Activated naive CD8-positive, alpha-beta T cell treated with anti-CD3 and anti-CD28 coated beads, Interleukin-2, amount 50 U/mL, for 16 hours (primary cell): Measurements from ENCODE around the gene POR.

Experiments used
- DNase-seq: peaks from one replicate; pipeline ENCODE4 v3.0.0-alpha.2; 2020; ENCODE audit warnings: low read depth, low spot score

The POR gene

DNA sequence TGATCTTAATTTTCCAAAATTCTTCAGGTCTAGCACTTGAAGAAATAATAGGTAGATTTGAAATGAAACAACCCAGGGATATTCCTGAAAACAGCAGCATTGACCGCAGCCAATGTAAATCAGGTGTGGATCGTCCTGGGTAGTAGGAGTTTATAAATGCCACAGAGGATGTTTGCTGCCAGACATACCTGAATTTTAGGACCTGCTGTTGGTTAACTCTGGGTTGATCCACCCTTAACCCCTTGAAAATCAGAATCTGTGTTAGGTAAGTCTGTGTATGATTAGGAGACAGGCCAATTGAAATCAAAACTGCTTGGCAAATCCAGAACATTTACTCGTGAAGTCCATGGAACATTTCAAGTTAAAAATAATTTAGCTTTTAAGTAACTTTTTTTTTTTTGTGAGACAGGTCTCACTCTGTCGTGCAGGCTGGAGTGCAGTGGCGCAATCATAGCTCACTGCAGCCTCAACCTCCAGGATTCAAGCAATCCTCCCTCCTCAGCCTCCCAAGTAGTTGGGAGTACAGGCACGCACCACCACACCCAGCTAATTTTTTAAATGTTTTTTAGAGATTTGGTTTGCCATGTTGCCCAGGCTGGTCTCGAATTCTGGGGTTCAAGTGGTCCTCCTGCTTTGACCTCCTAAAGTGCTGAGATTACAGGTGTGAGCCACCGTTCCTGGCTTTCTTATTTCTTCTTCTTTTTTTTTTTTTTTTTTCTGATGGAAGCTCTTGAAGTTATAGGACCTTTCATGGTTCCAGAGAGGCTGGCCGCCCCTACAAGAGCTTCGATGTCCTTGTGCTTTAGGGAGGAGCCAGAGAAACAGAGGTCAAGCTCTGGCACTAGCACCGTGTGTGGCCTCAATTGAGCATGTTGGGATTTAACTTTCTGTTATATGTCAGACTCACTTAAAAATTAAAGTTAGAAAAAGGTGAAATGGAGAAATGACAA is 2.0 kb downstream of the POR start:
- no peak for DNase-seq

DNA sequence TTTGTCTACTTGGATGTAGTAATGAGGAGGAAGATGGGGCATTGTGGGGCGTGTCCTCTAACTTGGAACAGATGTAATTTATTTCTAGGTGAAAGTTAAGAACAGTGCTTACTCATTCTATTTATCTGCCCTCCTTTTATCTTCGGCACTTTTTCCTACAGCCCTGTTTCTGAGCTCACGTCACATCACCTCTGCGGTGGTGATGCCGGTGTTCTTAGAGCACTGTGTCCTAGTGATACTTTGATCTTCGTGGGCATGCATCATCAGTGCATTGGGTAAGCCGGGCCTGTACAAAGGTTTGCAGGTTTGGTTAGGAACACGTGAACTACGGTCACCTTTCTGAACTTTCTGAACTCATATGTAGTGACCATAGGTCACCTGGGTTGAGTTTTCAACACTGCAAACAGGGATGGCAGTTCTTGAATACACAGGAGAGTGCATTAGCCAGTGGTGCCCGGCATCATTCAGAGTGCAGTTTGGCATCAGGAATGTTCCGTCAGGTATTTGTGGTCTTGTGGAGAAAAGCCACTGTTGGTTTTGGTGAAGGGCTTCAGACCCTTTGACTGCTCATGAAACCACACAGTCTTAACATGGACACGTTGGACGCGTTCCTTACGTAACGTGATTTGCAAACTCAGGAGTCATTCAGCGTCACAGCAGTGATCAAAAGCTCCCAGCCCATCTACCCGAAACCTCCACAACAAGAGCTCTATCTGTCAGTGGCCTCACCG is 5.6 kb downstream of the POR start:
- no peak for DNase-seq

DNA sequence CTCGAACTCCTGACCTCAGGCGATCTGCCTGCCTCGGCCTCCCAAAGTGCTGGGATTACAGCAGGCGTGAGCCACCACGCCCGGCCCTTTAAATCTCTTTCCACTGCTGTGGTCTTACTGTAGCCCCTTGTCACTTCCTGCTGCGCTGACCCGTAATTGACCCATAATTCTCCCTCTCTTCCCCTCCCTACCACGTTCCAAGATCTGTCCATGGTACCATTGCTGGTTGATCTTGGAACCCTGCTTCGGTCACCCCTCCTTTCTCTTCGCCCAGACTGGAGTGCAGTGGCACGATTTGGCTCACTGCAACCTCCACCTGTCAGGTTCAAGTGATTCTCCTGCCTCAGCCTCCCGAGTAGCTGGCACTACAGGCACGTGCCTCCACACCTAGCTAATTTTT is 6.5 kb downstream of the POR start:
- no peak for DNase-seq

DNA sequence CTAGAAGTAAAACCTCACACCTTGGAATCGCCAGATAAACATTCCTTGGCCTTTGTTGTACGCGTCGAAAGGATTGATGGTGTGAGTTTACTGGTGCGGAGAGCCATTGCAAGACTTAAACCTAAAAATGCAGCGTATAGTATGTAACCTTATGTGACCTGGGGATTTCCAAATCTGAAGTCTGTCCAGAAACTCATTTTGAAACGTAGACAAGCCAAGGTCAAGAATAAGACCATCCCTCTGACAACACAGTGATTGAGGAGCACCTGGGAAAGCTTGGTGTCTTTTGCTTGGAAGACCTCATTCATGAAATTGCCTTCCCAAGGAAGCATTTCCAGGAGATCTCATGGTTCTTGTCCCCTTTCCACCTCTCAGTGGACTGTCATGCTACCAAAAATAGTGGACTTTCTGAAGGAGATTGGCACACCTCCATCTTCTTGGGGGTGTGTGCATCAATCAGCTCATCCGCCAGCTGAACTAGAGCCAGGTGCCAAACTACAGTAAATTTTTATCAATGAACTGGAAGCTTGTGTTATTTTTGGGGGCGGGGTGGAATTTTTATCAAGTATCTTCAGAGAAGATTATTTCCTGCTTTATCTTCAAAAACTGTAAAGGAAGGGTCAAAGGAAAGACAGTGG is 8.1 kb downstream of the POR start:
- DNase-seq = no peak

DNA sequence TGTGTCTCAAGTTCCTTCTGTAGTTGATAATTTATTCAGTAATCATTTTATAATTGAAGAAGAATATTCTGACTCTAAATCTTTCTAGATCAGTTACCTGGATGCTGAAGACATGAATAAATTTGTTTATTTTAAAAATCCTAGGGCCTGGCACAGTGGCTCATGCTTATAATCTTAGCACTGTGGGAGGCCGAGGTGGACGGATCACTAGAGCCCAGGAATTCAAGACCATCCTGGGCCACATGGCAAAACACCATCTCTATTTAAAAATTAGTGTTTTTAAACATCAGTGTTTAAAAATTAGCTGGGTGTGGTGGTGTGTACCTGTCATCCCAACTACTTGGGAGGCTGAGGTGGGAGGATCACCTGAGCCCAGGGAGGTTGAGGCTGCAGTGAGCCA is 9.3 kb downstream of the POR start:
- no peak for DNase-seq

DNA sequence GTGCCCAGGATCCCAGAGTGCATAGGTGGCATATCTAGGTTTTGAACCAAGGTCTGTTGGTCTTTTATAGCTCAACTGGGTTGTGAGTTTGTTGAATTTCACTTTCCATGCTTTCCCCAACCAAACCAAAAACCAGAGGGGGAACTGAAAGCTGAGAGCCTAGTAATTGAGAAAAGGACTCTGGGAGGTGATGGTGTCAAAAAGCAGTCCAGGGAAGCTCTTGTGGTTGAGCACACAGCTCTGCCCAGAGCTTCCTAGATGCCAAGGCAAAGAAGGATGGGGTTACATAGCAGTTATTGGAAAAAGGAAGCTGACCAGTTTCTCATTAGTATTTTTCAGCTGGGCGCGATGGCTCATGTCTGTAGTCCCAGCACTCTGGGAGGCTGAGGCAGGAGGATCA is 9.9 kb downstream of the POR start:
- no peak for DNase-seq

DNA sequence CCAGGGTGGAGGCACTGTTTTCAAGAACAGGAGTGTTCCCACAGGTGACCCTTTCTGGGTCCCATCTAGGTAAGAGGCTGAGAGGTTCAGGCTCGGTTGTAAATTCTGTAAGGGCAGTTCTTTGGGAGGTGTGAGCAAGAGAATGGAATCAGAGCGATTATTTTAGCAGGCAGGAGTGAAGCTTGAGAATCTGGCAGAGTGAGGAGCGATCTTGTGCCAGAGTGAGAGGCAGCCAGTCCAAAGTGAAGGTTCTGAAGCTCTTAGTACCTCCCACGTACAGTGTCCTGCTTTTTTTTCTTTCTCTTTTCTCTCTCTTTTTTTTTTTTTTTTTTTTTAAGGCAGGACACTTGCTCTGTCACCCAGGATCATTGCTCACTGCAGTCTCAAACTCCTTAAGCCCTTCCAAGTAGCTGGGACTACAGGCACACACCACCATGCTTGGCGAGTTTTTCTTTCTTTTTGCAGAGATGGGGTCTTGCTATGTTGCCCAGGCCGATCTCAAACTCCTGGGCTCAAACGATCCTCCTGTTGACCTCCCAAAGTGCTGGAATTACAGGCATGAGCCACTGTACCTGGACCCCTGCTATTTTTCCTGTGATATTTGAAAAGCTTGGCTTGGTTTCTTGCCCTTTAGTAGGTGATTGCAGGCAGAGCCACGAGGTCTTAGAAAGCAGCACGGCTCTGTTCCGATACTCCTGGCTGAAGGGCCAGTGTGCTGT is 10.9 kb downstream of the POR start:
- no peak for DNase-seq

DNA sequence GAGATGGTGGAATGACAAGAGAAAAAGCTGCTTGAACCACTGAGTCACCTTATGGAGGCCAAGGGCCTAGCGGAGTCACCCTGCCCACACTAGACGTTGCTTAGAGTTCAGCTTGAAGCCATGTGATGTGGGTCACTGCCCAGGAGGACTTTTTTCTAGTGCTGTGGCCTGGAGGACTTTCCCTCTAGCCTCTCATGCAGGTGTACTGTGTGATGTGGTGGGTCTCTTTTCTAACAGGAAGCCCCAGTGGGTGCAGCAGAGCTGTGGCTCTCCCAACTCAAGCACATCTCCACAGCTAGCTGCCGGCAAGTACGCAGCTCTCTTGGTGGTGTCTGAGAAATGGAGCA is 13.6 kb downstream of the POR start:
- no peak for DNase-seq

DNA sequence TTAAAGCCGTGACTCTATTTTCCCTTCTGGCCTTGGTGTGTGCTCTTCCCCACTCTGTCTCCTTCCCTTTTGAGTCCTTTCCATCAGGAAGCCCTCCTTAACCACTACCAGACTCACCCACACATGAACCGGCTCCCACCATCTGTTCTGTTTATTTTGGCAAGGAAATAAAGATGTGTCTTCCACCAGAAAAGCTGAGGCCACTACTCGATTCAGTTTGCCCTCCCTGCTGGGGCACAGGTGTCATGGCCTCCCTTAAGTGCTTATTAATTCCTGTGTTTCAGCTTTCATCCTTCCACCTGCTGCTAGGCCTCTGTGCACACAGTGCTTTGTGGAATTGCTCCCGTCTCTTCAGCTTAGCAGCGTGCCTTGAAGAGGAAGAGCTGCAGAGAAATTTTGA is 16.7 kb downstream of the POR start:
- DNase-seq = no peak

DNA sequence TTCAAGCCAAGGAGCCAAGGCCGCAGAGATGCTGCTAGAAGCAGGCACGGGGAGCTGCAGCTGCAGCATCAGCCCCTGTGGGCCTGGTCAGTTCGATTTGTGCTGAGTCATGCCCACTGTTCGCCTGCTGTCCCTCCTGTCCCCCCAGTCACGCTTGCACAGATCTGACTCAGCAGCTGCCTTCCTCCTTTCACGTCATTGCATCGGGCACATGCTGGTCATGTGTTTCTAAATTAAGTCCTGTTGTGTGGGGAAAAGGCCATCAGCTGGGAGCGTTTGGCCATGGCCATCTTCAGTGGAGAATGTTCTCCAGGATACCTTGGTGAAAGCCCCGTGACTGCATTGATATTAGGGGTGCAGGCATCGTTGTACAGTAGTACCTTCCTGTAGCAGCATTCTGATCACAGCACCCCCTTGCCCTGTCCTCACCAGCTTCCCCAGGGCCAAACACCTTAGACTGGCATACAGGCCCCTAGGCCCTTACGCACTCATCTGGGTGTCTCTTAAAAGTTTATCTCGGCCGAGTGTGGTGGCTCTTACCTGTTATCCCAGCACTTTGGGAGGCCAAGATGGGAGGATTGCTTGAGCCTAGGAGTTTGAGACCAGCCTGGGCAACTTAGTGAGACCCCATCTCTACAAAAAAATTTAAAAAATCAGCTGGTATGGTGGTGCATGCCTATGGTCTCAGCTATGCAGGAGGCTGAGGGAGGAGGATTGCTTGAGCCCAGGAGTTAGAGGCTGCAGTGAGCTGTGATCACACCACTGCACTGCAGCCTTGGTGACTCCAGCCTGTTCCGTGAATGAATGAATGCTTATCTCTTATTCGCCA is 23.2 kb downstream of the POR start:
- DNase-seq = no peak

DNA sequence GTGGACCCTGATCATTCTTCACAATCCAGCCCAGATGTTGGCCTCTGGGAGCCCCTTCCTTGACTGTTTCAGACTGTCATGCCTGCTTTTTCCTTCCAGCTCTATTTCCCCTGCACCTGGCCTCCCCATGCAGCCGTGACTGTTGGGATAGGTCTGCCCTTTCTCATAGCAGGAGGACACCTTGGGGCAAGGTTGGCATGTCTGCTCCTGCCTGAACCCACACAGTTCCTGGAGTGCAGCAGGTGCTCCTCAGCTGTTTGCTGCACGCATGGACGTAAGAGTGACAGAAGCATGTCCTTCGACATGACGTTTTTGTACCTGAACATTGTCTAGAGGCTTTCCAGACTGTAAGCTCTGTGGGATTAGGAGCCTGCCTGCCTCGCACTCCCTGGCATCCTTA is 24.0 kb downstream of the POR start:
- no peak for DNase-seq

DNA sequence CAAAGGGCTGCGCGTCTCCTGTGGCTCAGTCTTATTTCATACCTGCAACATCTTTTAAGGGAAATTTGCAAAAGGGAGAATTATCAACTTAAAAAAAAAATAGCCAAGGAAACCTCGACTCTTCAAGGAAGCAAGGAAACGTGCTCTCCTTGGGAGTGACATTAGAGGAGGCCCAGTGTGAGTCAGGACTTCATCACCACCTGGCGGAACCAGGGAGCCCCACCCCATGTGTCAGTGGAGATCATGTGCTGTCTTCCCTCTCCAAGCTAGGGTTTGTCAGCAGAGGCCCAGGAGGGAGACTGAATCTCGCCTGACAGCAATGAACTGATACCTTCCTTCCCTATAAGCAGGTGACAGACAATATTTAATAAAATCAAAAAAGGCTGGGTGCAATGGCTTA is 28.9 kb downstream of the POR start:
- no peak for DNase-seq

DNA sequence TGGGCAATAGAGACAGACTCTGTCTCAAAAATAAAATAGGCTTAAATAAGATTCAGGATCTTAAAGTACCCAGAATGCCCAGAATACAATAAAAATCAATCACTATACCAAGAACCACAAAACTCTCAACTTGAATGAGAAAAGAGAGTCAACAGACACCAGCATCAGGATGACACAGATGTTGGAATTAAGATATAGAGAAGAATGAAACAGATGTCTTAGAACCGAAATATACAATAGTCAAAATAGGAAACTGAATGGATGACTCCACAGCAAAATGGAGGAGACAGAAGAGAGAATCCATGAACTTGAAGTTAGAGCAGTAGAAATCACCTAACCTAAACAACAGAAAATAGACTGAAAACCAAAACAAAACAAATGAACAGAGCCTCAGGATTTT is 29.6 kb downstream of the POR start:
- DNase-seq = no peak

DNA sequence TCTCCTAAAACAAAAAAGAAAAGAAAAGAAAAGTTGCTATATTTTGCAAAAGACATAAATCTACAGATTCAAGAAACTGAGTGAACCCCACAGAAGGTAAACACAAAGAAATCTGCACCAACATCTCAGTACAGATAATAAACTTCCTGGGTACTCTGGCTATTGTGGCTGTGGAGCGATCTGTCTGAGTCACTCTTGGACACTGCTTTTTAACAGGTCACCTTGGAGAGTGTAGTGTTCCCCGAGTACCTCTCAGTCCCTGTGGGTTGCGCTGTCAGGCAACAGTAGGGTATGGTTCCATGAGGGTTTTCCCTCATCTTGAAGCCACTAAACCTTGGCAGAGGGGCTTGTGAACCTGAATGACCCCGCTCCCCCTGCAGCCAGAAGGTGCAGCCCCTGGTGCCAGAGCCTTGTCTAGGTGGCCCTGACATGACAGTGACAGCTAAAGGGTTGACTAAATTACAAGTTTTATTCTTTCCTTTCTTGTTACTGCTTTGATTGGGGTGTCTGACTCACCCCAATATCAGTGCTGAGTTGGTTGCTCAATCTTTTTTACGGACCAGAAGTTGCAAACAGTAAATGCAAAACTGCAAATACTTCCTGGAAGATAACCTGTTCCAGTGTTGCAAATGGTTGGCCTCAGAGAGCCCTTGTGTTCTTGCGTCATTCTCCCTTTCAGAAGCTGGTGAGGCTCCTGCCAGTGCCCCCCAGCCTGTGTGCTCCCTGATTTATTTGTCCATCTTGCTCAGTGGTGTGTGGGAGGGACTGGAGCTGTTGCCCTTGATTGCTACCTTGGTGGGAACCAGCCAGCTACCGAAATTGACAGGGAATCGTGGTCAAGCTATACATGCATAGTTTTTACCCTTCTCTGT is 30.6 kb downstream of the POR start:
- no peak for DNase-seq

DNA sequence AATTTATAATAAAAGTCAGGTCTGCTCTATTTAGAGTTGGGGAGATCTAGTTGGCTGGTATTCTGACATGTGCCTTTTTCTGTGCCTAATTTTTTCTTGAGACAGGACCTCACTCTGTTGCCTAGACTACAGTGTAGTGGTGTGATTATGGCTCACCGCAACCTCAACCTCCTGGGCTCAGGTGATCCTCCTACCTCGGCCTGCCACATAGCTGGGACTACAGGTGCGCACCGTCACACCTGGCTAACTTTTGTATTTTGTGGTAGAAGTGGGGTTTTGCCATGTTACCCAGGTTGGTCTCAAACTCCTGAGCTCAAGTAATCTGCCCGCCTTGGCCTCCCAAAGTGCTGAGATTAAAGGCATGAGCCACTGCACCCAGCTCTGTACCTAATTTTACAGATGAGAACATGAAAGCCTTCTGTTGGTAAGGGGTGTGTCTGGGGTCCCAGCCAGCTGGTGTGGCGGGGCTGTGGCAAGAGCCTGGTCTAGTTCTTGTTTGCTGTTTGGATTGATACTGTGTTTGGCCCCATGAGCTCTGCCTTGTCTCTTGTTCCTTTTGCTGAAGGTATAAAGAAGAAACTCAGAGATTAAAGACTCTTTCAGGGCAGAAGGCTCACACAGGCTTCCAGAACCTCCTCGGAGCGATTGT is 31.4 kb downstream of the POR start:
- no peak for DNase-seq

DNA sequence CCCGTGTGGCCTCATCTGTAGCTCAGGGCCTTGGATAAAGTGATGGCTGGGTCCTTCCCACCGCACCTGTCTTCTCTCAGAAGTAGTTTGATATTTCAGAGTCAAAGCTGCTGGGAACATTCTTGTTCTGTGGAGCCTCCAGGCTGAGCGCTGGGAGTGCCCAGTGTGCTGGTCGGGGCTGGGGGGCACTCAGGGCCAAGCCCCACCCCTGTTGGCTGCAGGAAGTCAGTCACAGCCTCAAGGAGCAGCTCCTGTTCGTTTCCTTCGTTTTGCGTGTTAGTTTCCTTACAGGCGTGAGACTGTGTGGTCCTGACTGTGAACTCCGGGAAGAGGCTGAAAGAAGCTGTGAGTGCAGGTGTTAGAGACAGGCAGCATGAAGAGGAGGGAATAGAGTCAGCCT is 33.2 kb downstream of the POR start:
- no peak for DNase-seq

DNA sequence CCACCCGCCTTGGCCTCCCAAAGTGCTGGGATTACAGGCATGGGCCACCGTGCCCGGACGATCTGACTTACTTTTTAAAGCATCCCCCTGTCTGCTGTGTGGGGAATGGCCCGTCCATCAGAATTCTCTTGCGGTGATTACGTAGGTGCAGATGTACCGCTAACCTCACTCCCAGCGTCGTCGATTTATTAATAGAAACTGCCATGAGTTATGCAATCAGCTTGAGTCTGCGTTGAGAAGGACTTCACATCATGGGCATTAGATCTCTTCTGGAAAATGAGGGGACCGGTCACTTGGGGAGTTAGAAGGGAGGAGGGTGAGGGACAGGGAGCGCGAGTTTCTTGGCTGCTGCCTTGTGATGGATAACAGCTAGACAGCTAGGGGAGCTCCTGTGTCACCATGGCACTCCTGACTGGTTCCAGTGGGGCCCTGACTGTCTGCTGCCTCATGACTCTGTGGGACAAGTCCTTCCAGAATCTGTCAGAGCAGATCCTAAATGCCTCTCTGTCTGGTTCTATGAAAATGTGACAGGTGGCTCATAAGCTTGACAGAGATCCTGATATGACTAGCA is 35.2 kb downstream of the POR start:
- no peak for DNase-seq

DNA sequence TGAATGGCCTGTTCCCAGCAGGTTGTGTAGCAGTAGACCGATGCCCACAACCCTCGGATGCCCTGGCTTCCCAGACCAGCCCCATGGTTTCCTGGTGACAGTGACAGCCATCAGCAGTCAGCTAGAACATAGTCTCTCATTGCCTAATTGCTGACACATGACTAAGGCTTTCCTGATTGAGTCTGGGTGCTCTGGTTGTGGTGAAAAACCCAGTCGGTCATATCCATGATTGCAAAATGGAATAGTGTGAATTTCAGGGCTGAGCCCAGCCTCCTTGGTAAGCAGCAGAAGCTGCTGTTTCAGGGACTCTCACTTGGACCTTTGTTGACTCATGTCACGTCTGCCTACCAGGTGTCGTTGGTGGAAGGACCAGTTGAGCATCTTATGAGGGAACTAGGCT is 36.6 kb downstream of the POR start:
- no peak for DNase-seq

DNA sequence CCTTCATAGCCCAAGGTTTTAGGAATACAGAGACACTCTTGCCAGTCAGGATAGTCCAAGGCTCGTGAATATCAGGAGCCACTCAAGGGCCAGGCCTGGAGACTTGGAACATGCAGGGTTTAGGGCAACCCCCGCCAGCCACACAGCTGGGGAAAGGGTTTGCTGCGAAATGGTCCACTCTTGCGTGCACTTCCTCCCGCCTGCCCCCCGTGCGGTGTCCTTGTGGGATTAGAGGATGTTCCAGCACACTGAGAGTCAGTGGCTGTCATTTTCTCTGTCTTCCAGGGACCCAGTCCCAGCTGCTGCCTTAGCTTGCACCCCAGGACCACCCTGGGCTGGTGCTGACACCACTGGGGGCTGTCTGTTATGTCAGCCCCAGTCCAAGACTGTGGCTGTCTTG is 38.5 kb downstream of the POR start:
- DNase-seq = no peak
